ENCODE results near the gene SMYD3. TPM values are rescaled to one million over a fixed set of nuclear protein-coding genes. Genes with fewer than 3 reads are reported as not detected.

The SMYD3 gene
- total RNA-seq, 3 donors from 2014 or later: 16.8 to 28.8 (median 19.5) TPM

DNA sequence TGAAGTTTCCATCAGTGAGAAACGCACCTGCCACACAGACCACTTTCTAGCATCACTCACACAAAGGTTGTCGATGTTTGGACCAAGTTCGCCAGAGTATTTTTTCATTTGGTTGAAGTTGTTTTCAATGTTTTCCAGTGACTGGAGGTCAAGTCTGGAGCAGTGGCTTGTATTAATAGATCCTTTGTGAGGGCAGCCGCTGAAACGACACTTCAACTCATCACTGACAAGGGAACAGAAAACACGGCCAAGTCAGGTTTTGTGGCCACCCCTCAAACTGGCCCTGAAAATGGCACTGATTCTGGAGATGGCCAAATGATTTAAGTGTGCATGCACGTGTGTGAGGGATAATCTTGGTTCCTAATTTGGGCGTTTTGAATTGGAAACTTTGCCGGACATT, 675.6 kb downstream of the SMYD3 start:
- DNase-seq (ENCODE audit: low spot score in 2 of 2): no peak
- no peak overlapping the region for H3K4me3 ChIP-seq
- H3K4me1 ChIP-seq: no peaks in the 10 kb centered on the region
- TF ChIP-seq, protein P1, sequence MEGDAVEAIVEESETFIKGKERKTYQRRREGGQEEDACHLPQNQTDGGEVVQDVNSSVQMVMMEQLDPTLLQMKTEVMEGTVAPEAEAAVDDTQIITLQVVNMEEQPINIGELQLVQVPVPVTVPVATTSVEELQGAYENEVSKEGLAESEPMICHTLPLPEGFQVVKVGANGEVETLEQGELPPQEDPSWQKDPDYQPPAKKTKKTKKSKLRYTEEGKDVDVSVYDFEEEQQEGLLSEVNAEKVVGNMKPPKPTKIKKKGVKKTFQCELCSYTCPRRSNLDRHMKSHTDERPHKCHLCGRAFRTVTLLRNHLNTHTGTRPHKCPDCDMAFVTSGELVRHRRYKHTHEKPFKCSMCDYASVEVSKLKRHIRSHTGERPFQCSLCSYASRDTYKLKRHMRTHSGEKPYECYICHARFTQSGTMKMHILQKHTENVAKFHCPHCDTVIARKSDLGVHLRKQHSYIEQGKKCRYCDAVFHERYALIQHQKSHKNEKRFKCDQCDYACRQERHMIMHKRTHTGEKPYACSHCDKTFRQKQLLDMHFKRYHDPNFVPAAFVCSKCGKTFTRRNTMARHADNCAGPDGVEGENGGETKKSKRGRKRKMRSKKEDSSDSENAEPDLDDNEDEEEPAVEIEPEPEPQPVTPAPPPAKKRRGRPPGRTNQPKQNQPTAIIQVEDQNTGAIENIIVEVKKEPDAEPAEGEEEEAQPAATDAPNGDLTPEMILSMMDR (IDR thresholded peaks at IDR 0.05): no peak
- TF ChIP-seq POLR2AphosphoS5 (IDR thresholded peaks at IDR 0.05): no peak
- no peak for TF ChIP-seq POLR2A (IDR thresholded peaks at IDR 0.05)
- no peaks in the 10 kb centered on the region for H3K36me3 ChIP-seq
- H3K27ac ChIP-seq: no peak overlapping the region
- no peaks in the 10 kb centered on the region for H3K9me3 ChIP-seq
- H3K27me3 ChIP-seq: no peaks in the 10 kb centered on the region
- intact Hi-C loops (cut with DNase I; ENCODE audit: low total_unique reads): no loop called here

- Histone ChIP-seq H3K4me3 (no peak overlapping the region), H3K9me3 (no peaks in the 10 kb centered on the region), H3K27ac (no peak overlapping the region), H3K4me1 (no peaks in the 10 kb centered on the region), H3K36me3 (no peaks in the 10 kb centered on the region), H3K27me3 (no peaks in the 10 kb centered on the region)
- TF ChIP-seq POLR2AphosphoS5 (IDR thresholded peaks at IDR 0.05) (no peak), POLR2A (IDR thresholded peaks at IDR 0.05) (no peak)
- TF ChIP-seq, protein P1 (IDR thresholded peaks at IDR 0.05): no peak
- intact Hi-C loops (cut with DNase I; ENCODE audit: low total_unique reads): no loop called here
- DNase-seq (ENCODE audit: low spot score in 2 of 2): no peak
These were observed 677.3 kb downstream of the SMYD3 start for GRCh38 chr1:245829826-245830225.

DNA sequence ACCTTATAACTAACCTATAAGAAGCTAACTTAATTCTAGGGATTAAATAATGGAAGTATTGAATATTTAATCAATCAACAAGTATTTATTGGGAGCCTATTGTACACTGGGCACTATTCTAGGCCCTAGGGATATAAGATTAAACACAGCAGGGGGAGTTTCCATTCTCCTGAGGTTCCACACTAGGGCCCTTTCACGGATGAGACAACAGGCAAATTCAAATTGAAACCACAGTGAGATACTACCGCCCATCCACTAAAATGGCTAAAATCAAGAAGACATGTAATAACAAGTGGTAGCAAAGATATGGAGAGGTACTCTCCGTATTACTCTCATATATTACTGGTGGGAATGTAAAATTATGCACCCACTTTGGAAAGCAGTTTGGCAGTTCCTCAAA, 677.9 kb downstream of the SMYD3 start:
- DNase-seq (ENCODE audit: low spot score in 2 of 2): no peak
- Histone ChIP-seq H3K27ac (no peak overlapping the region), H3K27me3 (no peaks in the 10 kb centered on the region), H3K36me3 (no peaks in the 10 kb centered on the region), H3K4me1 (no peaks in the 10 kb centered on the region), H3K4me3 (no peak overlapping the region), H3K9me3 (no peaks in the 10 kb centered on the region)
- intact Hi-C loops (cut with DNase I; ENCODE audit: low total_unique reads): no loop called here
- TF ChIP-seq POLR2A (IDR thresholded peaks at IDR 0.05) (no peak), POLR2AphosphoS5 (IDR thresholded peaks at IDR 0.05) (no peak)
- TF ChIP-seq, protein P1 (IDR thresholded peaks at IDR 0.05): no peak

DNA sequence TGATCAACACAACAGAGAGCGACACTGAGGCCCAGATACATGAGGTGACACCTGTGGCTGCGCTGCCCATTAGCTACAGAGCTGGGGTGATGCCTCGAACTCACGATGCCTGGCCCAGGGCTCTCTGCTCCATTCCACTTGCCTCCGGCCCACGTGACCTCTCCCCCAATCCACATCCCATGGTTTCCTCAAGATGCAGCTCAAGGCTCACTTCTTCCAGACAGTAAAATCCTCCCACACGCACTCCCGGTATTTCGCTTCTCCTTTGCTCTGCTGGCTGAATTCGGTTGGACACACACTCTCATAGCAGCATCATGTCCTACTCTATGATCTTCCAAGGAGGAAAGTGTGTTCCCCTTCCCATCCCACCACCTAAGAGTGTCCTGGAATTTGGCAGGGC, 679.8 kb downstream of the SMYD3 start:
- no peaks in the 10 kb centered on the region for H3K36me3 ChIP-seq
- intact Hi-C loops (cut with DNase I; ENCODE audit: low total_unique reads): loop anchor here (2.0 kb wide), 1 partner anchor 68 kb away; no protein-coding TSS in a partner anchor
- no peaks in the 10 kb centered on the region for H3K4me1 ChIP-seq
- H3K27ac ChIP-seq: no peak overlapping the region
- DNase-seq (ENCODE audit: low spot score in 2 of 2): no peak
- no peak overlapping the region for H3K4me3 ChIP-seq
- no peaks in the 10 kb centered on the region for H3K9me3 ChIP-seq
- H3K27me3 ChIP-seq: no peaks in the 10 kb centered on the region
- TF ChIP-seq, protein P1 (IDR thresholded peaks at IDR 0.05): no peak
- no peak for TF ChIP-seq POLR2AphosphoS5 (IDR thresholded peaks at IDR 0.05)
- no peak for TF ChIP-seq POLR2A (IDR thresholded peaks at IDR 0.05)

- no peaks in the 10 kb centered on the region for H3K4me1 ChIP-seq
- DNase-seq (ENCODE audit: low spot score in 2 of 2): no peak
- intact Hi-C loops (cut with DNase I; ENCODE audit: low total_unique reads): no loop called here
- no peaks in the 10 kb centered on the region for H3K27me3 ChIP-seq
- H3K36me3 ChIP-seq: no peaks in the 10 kb centered on the region
- TF ChIP-seq POLR2AphosphoS5 (IDR thresholded peaks at IDR 0.05) (no peak), POLR2A (IDR thresholded peaks at IDR 0.05) (no peak)
- TF ChIP-seq, protein P1 (IDR thresholded peaks at IDR 0.05): no peak
- no peak overlapping the region for H3K4me3 ChIP-seq
- no peaks in the 10 kb centered on the region for H3K9me3 ChIP-seq
- H3K27ac ChIP-seq: no peak overlapping the region
These were observed 681.8 kb downstream of the SMYD3 start for GRCh38 chr1:245825128-245825901.
